22Rv1 (cell line): ENCODE data around the gene ITPKB.

Experiments used
- CTCF ChIP-seq: fragments of 450-650 bp; IDR thresholded peaks from 2 replicates; pipeline ENCODE4 v1.5.1; 2017; ENCODE audit warnings: mild to moderate bottlenecking
- ZFX ChIP-seq: fragments of 450-650 bp; IDR thresholded peaks from 2 replicates; pipeline ENCODE4 v1.6.1; 2017; ENCODE audit warnings: antibody characterized with exemption, borderline replicate concordance

DNA sequence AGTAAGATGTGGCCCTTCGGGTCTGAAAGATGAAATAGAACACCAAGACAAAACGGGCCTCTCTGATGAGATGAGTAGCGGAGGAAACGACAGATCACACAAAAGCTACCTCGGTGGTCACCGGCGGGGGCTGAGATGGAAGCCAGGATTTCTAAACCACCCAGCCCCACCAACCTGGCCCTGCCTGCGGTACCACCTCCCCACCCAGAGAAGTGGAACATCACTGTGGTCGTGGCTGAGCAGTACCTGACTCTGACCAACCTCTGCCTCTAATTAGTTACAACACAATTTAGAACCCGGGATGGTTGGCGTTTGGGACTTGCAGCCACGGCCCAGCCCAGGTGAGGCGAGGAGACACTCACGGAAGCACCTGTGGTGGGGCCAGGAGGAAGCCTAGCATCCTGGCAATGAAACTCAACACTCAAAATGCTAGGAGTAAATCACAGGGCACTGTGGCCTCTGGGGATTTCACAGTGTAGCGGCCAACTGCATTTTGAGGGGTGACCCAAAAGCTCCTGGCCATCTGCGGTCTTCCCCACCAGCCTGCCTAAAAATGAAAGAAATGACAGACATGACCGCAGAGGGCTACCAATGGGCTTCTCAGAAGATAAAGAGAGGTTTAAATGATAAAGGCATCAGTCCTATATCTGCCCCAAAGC lies 73.4 kb downstream of the ITPKB start:
- TF ChIP-seq CTCF, result no peak
- no peak for TF ChIP-seq ZFX
